Measurements from ENCODE around the gene BUD13. TPM values are rescaled to one million over a fixed set of nuclear protein-coding genes. Genes with fewer than 3 reads are reported as not detected.

Gene BUD13
- polyA plus RNA-seq, 1 donor (not counting 4 experiments of a cell fraction or from before 2014, with no cell fraction given): 12.6 TPM

DNA sequence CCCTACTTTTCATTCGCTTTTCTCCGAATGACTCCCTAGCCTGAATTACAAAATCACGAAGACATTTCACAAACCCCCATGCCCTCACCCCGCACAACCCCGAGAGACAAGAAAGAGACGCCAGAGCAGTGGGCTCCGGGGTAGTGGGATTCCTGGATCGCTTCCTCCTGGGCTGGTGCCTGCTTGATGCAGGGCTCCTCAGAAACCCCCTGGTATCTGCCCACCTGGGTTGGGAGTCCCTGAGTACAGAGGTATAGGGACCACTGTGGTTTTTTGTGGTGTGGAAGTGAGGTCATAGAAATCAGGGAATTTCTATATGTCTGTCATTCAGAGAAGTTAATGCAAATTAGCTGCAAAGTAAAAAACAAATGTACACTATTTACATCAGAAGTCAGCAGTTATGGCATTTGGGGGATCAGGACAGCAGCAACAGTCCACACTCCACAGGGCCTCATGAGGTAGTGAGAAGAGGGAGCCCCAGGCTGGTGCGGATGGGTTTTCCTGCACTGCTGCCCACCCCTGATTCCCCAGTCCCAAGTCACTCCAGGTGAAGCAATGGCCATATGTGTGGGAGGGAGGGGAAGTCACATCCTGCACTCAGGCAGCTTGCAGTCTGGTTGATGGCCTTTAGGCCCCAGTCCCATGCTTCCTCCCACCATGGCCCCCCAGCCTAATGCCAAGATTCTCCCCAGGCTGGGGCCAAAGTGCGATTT is 39.6 kb downstream of the BUD13 start:
- no peak for TF ChIP-seq EZH2 (IDR thresholded peaks at IDR 0.05; ENCODE audit: low read length)
- TF ChIP-seq, protein P1, sequence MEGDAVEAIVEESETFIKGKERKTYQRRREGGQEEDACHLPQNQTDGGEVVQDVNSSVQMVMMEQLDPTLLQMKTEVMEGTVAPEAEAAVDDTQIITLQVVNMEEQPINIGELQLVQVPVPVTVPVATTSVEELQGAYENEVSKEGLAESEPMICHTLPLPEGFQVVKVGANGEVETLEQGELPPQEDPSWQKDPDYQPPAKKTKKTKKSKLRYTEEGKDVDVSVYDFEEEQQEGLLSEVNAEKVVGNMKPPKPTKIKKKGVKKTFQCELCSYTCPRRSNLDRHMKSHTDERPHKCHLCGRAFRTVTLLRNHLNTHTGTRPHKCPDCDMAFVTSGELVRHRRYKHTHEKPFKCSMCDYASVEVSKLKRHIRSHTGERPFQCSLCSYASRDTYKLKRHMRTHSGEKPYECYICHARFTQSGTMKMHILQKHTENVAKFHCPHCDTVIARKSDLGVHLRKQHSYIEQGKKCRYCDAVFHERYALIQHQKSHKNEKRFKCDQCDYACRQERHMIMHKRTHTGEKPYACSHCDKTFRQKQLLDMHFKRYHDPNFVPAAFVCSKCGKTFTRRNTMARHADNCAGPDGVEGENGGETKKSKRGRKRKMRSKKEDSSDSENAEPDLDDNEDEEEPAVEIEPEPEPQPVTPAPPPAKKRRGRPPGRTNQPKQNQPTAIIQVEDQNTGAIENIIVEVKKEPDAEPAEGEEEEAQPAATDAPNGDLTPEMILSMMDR (optimal IDR thresholded peaks at IDR 0.05 in 1 of 3, IDR thresholded peaks at IDR 0.05 in 1 of 3, conservative IDR thresholded peaks at IDR 0.05 in 1 of 3; ENCODE audit: extremely low read depth in 1 of 3, insufficient read depth in 2 of 3, low read length in 3 of 3): no peak
- Histone ChIP-seq H3K9me1 (ENCODE audit: control insufficient read depth, extremely low read depth, insufficient read depth, low read length) (no peaks in the 10 kb centered on the region), H3K9me3 (ENCODE audit: control insufficient read depth, low read depth, low read length) (no peaks in the 10 kb centered on the region), H3K27ac (ENCODE audit: control insufficient read depth, insufficient read depth, low read length) (no peak overlapping the region), H3K4me2 (ENCODE audit: control insufficient read depth, extremely low read depth, insufficient read depth, low read depth, low read length) (no peak overlapping the region), H2AFZ (ENCODE audit: control insufficient read depth, low read length) (no peak overlapping the region), H3K36me3 (ENCODE audit: control insufficient read depth in 2 of 2, extremely low read depth in 1 of 2, insufficient read depth in 2 of 2, low read length in 2 of 2) (no peaks in the 10 kb centered on the region), H3K4me1 (ENCODE audit: control insufficient read depth, extremely low read depth, insufficient read depth, low read length) (no peaks in the 10 kb centered on the region), H3K27me3 (ENCODE audit: control insufficient read depth, extremely low read depth, insufficient read depth, low read length) (peaks cover 23% of the 10 kb centered on the region), H3K9ac (ENCODE audit: control insufficient read depth, extremely low read depth, insufficient read depth, low read length) (no peak overlapping the region), H3K79me2 (ENCODE audit: control insufficient read depth, insufficient read depth, low read length) (no peaks in the 10 kb centered on the region), H4K20me1 (ENCODE audit: control insufficient read depth, extremely low read depth, insufficient read depth, low read length) (no peaks in the 10 kb centered on the region), H3K4me3 (ENCODE audit: control insufficient read depth in 2 of 3, extremely low read depth in 1 of 3, insufficient read depth in 2 of 3, low read depth in 1 of 3, low read length in 3 of 3) (no peak overlapping the region)
- FAIRE-seq: no peak
- no peak for DNase-seq (ENCODE audit: low read depth, low spot score)
- dilution Hi-C loops (cut with MboI; ENCODE audit: extremely low pct_ligation_motif_present, low sequenced_read_pairs): no loop called here

GRCh38 chr11:116732271-116733042 is 40.3 kb downstream of the BUD13 start:
- Histone ChIP-seq H3K9me3 (ENCODE audit: control insufficient read depth, low read depth, low read length) (no peaks in the 10 kb centered on the region), H3K27me3 (ENCODE audit: control insufficient read depth, extremely low read depth, insufficient read depth, low read length) (peaks cover 26% of the 10 kb centered on the region), H3K4me2 (ENCODE audit: control insufficient read depth, extremely low read depth, insufficient read depth, low read depth, low read length) (no peak overlapping the region), H3K9ac (ENCODE audit: control insufficient read depth, extremely low read depth, insufficient read depth, low read length) (no peak overlapping the region), H4K20me1 (ENCODE audit: control insufficient read depth, extremely low read depth, insufficient read depth, low read length) (no peaks in the 10 kb centered on the region), H3K4me3 (ENCODE audit: control insufficient read depth in 2 of 3, extremely low read depth in 1 of 3, insufficient read depth in 2 of 3, low read depth in 1 of 3, low read length in 3 of 3) (no peak overlapping the region), H2AFZ (ENCODE audit: control insufficient read depth, low read length) (no peak overlapping the region), H3K79me2 (ENCODE audit: control insufficient read depth, insufficient read depth, low read length) (no peaks in the 10 kb centered on the region), H3K27ac (ENCODE audit: control insufficient read depth, insufficient read depth, low read length) (no peak overlapping the region), H3K9me1 (ENCODE audit: control insufficient read depth, extremely low read depth, insufficient read depth, low read length) (no peaks in the 10 kb centered on the region), H3K36me3 (ENCODE audit: control insufficient read depth in 2 of 2, extremely low read depth in 1 of 2, insufficient read depth in 2 of 2, low read length in 2 of 2) (no peaks in the 10 kb centered on the region), H3K4me1 (ENCODE audit: control insufficient read depth, extremely low read depth, insufficient read depth, low read length) (no peaks in the 10 kb centered on the region)
- TF ChIP-seq, protein P1 (optimal IDR thresholded peaks at IDR 0.05 in 1 of 3, IDR thresholded peaks at IDR 0.05 in 1 of 3, conservative IDR thresholded peaks at IDR 0.05 in 1 of 3; ENCODE audit: extremely low read depth in 1 of 3, insufficient read depth in 2 of 3, low read length in 3 of 3): peak; percentile 92 to 99 (median 98)
- TF ChIP-seq EZH2 (IDR thresholded peaks at IDR 0.05; ENCODE audit: low read length): no peak
- dilution Hi-C loops (cut with MboI; ENCODE audit: extremely low pct_ligation_motif_present, low sequenced_read_pairs): no loop called here
- FAIRE-seq: peak; percentile 85
- DNase-seq (ENCODE audit: low read depth, low spot score): peak; percentile 40
